Sigmoid colon (tissue), 4 donors: Measurements from ENCODE around the gene LYRM4.

Source experiments
- EP300 ChIP-seq, 4 donors: sonication (generic); formaldehyde crosslinking; IDR thresholded peaks; one replicate each; pipeline ENCODE4 v1.6.1; 2017; ENCODE audit warnings: antibody characterized with exemption in 4 of 4
- POLR2A ChIP-seq, 2 donors: fragments of 450-650 bp; IDR thresholded peaks; one replicate each; pipeline ENCODE4 v1.6.1; 2016; ENCODE audit warnings: antibody characterized with exemption in 2 of 2, mild to moderate bottlenecking in 2 of 2, moderate library complexity in 2 of 2
- POLR2AphosphoS5 ChIP-seq, 4 donors: sonication (generic); formaldehyde crosslinking; IDR thresholded peaks; one replicate each; pipeline ENCODE4 v1.6.1; 2017; ENCODE audit warnings: antibody characterized with exemption in 4 of 4
- TF ChIP-seq, protein P1 (sequence below), 4 experiments: fragments of 450-650 bp in 3 of 4; fragments of 200-600 bp in 1 of 4; IDR thresholded peaks; one replicate each; pipeline ENCODE4 v1.5.1; 2016 to 2019; ENCODE audit warnings: antibody characterized with exemption in 4 of 4, mild to moderate bottlenecking in 3 of 4, moderate library complexity in 2 of 4

DNA sequence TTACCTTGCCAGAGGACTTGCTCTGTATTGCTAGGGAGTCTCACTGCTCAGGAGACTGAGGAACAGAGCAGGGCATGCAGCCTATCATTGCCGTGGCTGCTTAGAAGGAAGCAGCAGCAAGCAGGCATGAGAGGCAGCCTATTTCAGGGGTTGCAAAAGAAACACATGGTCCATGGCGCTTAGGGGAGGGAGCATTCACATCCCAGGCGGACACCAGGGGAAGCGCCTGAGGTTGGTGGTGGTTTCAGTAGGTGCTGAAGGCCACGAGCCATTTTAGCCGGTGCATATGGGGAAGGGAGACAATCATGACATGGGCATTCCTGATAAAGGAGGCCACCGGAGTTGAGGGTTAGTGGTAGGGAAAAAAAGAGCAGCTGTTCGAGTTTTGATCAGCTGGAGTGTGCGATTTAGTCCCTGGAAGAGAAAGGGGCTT is 21.5 kb upstream of the LYRM4 start:
- TF ChIP-seq, protein P1, sequence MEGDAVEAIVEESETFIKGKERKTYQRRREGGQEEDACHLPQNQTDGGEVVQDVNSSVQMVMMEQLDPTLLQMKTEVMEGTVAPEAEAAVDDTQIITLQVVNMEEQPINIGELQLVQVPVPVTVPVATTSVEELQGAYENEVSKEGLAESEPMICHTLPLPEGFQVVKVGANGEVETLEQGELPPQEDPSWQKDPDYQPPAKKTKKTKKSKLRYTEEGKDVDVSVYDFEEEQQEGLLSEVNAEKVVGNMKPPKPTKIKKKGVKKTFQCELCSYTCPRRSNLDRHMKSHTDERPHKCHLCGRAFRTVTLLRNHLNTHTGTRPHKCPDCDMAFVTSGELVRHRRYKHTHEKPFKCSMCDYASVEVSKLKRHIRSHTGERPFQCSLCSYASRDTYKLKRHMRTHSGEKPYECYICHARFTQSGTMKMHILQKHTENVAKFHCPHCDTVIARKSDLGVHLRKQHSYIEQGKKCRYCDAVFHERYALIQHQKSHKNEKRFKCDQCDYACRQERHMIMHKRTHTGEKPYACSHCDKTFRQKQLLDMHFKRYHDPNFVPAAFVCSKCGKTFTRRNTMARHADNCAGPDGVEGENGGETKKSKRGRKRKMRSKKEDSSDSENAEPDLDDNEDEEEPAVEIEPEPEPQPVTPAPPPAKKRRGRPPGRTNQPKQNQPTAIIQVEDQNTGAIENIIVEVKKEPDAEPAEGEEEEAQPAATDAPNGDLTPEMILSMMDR (IDR thresholded peaks at IDR 0.05): no peak
- TF ChIP-seq POLR2AphosphoS5 (IDR thresholded peaks at IDR 0.05): no peak
- TF ChIP-seq POLR2A (IDR thresholded peaks at IDR 0.05): no peak
- no peak for TF ChIP-seq EP300 (IDR thresholded peaks at IDR 0.05)
